GM19395 (cell line): ENCODE data around the gene KRTAP17-1.
"Not testable (repeated sequence)": the region's sequence is repeated elsewhere in the genome, so short reads cannot be mapped to it uniquely, and the experiment has no call there.

ENCODE experiments used
- ATAC-seq: cut with Tn5 transposase; IDR thresholded peaks from one replicate; pipeline ENCODE4 v1.9.1; 2021; ENCODE audit warnings: mild to moderate bottlenecking, moderate library complexity; ENCODE audit not compliant: unreplicated experiment

The KRTAP17-1 gene

DNA sequence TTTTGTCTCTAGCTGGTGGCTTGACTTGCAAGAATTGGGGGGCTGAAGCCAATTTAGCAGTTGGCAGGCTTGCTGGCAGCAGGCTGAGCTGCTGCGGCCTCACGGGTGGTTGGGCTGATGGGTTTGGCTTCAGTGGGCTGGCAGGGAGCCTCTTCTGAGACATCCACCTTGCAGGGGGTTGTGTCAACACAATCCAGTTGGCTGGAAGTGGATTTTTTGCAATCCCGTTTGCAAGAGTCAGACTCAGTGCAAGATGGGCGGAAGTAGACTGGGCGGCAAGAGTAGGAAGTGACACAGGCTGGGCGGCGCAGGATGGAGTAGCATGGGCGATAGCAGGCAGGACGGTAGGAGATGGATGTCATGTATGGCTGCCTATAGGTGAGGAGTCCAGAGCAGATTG is 7.9 kb downstream of the KRTAP17-1 start:
- no peak for ATAC-seq

DNA sequence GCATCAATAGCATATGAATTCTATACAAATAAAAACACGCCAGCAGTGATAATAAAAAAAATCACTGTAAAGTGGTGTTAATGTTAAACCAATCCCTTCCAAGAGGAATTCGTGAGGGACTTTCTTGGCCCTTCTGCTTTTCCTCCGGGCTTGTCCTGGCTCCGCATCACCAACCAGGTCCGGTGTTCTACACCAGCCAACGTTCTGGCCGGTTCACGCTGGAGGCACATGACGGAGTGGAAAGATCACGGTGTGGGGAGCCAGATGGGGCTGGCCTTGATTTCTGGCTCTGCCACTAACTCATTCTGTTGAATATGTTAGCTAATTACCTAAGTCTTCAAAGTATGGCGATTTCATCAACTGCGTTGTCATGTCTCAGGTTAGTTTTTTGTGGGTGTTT is 11.4 kb downstream of the KRTAP17-1 start:
- ATAC-seq = no peak

GRCh38 chr17:41302981-41303380 is 12.5 kb downstream of the KRTAP17-1 start:
- ATAC-seq = no peak

GRCh38 chr17:41301916-41302901 is 13.3 kb downstream of the KRTAP17-1 start, which contains the start of gene KRTAP29-1:
TSS of gene KRTAP29-1 (minus strand) at chr17:41302851. CDS start at chr17:41302851, 0 bp downstream.
- ATAC-seq = no peak

DNA sequence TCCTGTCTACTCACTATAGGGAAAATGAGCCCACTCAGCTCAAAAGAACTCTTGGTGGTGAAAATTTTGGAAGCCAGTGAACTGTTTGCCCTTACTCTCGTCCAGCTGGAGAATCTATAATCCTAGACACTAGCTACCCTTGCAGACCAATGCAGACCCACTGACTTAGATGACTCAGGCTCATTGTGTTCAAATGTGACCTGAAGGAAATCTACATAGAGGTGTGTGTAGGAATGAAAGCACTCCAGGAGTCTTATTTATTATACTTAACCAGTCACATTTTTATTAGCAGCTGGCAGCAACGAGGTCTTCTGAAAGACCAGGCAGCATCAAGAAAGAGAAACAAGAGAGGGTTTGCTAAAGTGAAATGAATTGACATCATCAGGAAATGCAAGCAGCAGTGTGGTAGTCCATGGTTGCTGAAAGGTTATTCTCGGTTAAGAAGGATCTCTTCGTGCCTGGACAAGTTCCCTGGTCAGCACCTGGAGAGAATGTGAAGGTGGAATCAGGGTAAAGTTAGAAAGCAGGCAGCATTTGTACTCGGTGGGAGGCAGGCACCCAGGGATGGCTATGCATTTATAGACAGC is 14.2 kb downstream of the KRTAP17-1 start:
- ATAC-seq = no peak

- ATAC-seq = no peak
These were observed 16.9 kb downstream of the KRTAP17-1 start for GRCh38 chr17:41298458-41299135.

DNA sequence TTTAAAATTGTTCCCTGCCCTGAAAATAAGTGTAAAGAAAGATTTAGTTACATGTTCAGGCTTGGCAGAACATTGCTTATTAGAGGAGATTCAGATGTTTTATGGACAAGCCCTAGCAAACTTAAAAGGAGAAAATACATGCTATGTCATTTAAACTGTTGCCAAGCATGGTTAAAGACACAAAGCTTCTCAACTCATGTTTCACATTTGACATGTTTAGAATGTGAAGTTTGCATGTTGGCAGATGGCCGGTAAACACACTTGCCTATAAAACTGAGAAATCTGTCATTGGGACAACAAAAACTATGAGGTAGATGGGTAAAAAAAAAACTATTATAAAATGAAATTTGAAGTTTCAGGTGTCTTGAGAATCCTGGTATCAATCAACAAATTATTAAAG is 18.7 kb downstream of the KRTAP17-1 start:
- no peak for ATAC-seq

DNA sequence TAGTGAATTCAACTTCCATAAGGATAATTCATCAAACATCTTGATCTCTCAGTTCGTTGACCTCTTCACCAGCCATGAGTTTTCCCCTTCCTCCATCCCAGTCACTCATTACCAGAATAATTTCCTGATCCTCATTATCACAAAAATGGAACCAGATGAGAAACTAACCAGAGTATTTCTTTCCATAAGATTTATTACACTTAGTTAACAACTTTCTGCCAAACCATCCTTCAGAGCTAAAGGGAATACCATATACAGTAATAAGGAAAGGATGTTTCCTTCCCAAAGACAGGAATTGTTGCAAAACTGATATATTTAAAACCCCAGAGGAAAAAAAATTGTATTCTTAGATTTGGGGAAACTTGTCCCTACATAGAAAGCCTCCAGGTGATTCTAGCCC is 21.5 kb downstream of the KRTAP17-1 start:
- no peak for ATAC-seq

- no peak for ATAC-seq
These were observed 28.5 kb downstream of the KRTAP17-1 start for GRCh38 chr17:41287050-41287449.

DNA sequence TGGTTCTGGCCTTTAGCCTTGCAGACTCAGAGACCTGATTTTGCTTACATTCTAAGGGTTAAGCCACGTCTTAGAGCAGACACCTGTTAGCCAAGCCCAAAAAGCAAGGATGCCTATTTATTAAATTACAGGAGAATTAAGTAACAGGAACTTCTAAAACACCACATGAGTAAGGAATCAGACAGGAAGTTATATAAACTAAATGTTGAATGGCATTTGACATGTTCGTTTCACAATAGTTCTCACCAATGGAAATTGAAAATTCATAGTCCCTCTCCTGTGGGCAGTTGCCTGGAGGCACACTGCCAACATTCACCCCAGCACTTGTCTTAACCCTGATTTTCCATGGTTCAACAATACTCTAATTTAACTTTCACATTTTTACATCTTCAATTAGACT is 31.0 kb downstream of the KRTAP17-1 start:
- ATAC-seq = no peak

GRCh38 chr17:41284043-41284442 is 31.5 kb downstream of the KRTAP17-1 start:
- no peak for ATAC-seq

- ATAC-seq = no peak
These were observed 37.1 kb downstream of the KRTAP17-1 start for GRCh38 chr17:41278176-41278955.

DNA sequence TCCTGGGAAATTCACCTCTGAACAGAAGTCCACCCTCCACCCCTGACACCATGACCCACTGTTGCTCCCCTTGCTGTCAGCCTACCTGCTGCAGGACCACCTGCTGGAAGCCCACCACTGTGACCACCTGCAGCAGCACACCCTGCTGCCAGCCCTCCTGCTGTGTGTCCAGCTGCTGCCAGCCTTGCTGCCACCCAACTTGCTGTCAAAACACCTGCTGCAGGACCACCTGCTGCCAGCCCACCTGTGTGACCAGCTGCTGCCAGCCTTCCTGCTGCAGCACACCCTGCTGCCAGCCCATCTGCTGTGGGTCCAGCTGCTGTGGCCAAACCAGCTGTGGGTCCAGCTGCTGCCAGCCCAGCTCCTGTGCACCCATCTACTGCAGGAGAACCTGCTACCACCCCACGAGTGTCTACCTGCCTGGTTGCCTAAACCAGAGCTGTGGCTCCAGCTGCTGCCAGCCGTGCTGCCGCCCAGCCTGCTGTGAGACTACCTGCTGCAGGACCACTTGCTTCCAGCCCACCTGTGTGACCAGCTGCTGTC is 39.8 kb downstream of the KRTAP17-1 start, which contains the start of gene KRTAP9-7:
KRTAP9-7 (plus strand) TSS at position 51 of the 543 bp plus-strand sequence; CDS start at position 51, 0 bp downstream.
- not testable (repeated sequence) for ATAC-seq

DNA sequence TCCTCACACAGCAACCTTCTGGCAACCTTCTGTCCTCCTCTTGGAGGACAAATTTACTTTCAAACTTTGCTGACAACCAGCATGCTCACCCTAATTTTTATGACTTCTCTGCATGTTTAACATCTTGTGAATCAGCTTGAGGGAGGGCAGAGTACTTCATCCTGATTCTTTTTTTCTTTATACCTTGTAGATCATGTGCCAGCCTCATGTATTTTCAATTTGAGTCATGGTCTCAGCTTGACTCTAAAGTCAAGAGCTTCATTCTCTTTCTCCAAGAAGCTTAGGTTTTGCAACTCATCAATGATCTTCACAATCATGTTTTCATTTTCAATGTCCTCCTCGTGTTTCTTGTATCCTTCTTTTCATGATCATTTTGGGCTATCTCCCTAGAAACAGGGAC is 43.7 kb downstream of the KRTAP17-1 start:
- no peak for ATAC-seq

DNA sequence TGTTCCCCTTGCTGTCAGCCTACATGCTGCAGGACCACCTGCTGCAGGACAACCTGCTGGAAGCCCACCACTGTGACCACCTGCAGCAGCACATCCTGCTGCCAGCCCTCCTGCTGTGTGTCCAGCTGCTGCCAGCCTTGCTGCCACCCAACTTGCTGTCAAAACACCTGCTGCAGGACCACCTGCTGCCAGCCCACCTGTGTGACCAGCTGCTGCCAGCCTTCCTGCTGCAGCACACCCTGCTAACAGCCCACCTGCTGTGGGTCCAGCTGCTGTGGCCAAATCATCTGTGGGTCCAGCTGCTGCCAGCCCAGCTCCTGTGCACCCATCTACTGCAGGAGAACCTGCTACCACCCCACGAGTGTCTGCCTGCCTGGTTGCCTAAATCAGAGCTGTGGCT is 44.2 kb downstream of the KRTAP17-1 start:
- ATAC-seq = not testable (repeated sequence)

DNA sequence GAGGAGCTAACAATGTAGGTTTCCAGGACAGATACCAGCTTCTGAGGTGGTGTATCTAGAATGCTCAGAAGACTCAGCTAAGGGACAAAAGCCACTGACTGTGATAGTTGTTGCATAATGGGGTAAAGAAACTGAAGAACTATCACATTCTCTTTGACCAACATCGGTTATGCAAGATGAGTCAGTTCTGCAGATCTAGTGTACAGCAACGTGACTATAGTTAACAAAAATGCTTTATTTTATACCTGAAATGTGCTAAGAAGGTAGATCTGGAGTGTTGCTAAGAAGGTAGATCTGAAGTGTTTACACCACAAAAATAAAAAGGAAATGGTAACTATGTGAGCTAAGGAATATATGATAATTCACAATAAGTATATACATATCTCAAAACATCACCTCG is 47.8 kb downstream of the KRTAP17-1 start:
- no peak for ATAC-seq

DNA sequence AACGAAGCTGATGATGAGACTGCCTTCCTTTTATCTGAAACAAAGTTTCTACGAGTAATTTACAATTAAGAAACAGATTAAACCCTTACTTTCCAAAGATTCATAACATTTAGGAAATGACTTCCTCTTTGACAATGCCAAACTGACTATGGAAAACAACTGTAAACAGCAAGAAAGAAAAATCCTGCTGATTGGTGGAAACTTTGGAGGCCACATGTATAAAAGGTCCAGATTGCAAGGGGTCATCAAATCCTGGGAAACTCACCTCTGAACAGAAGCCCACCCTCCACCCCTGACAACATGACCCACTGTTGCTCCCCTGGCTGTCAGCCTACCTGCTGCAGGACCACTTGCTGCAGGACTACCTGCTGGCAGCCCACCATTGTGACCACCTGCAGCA is 50.4 kb downstream of the KRTAP17-1 start, which contains the start of gene KRTAP9-6:
KRTAP9-6 (plus strand) TSS at position 301 of the 400 bp plus-strand sequence; CDS start at position 301, 0 bp downstream.
- ATAC-seq = no peak
